HAP-1 (cell line): Measurements from ENCODE around the gene HSDL2.

Experiments used
- DNase-seq, 2 experiments: peaks; one replicate each; pipeline ENCODE4 v3.0.0-alpha.2; 2016 to 2020; ENCODE audit warnings: low spot score in 2 of 2
- H3K27me3 ChIP-seq: fragments of 250-450 bp; sonication (Bioruptor Pico); 2 replicates; pipeline ENCODE4 v1.5.1; 2020; ENCODE audit warnings: low read depth, mild to moderate bottlenecking, moderate library complexity
- H3K36me3 ChIP-seq: fragments of 250-450 bp; sonication (Bioruptor Pico); replicated peaks from 2 replicates; pipeline ENCODE4 v1.5.1; 2020; ENCODE audit warnings: mild to moderate bottlenecking
- H3K4me1 ChIP-seq: fragments of 250-450 bp; sonication (Bioruptor Pico); 2 replicates; pipeline ENCODE4 v1.5.1; 2020; ENCODE audit warnings: mild to moderate bottlenecking
- H3K4me3 ChIP-seq: fragments of 250-450 bp; sonication (Bioruptor Pico); 2 replicates; pipeline ENCODE4 v1.5.1; 2020; ENCODE audit warnings: mild to moderate bottlenecking, moderate library complexity
- H3K9me3 ChIP-seq: fragments of 250-450 bp; sonication (Bioruptor Pico); 2 replicates; pipeline ENCODE4 v1.5.1; 2020; ENCODE audit warnings: mild to moderate bottlenecking, moderate library complexity
- in situ Hi-C: fragments of 300-500 bp; cut with MboI; formaldehyde crosslinking; loops from 3 replicates; pipeline ENCODE4 v1.14.3; 2020; ENCODE audit warnings: low sequenced_read_pairs, inconsistent platforms, mixed read lengths

HSDL2 gene

DNA sequence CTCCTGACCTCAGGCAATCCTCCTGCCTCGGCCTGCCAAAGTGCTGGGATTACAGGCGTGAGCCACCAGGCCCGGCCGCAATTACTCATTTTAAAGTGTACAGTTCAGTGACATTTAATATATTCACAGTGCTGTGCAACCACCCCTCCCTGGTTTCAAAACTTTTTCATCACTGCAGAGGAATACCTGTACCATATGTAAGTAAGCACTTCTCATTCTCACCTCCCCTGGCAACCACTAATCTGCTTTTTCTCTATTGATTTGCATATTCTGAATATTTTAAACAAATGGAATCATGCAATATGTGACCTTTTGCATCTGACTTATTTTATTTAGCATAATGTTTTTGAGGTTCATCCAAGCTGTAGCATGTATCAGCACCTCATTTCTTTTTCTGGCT lies 85.4 kb downstream of the HSDL2 start:
- in situ Hi-C loops: no loop called here

GRCh38 chr9:112472996-112473395 lies 93.1 kb downstream of the HSDL2 start:
- Histone ChIP-seq H3K9me3 (peaks cover 3% of the 10 kb centered on the region; the same call in 1 of the 2 replicates), H3K27me3 (no peaks in the 10 kb centered on the region), H3K4me3 (no peak overlapping the region), H3K36me3 (no peaks in the 10 kb centered on the region; the same call in none of the 2 replicates), H3K4me1 (peaks cover 24% of the 10 kb centered on the region)
- in situ Hi-C loops: no loop called here
- peak in 1 of 2 experiments; percentile 65 for DNase-seq

More for the DNA sequence above, 85.4 kb downstream of the HSDL2 start:
- no peak overlapping the region for H3K4me3 ChIP-seq
- no peaks in the 10 kb centered on the region for H3K27me3 ChIP-seq
- DNase-seq: no peak
- peaks cover 4% of the 10 kb centered on the region; the same call in 1 of the 2 replicates for H3K36me3 ChIP-seq
- no peaks in the 10 kb centered on the region for H3K9me3 ChIP-seq
- H3K4me1 ChIP-seq: no peaks in the 10 kb centered on the region

GRCh38 chr9:112473986-112474385 lies 94.1 kb downstream of the HSDL2 start:
- in situ Hi-C loops: no loop called here
- H3K4me1 ChIP-seq: peaks cover 24% of the 10 kb centered on the region
- H3K27me3 ChIP-seq: no peaks in the 10 kb centered on the region
- H3K9me3 ChIP-seq: peaks cover 3% of the 10 kb centered on the region; the same call in 1 of the 2 replicates
- no peak overlapping the region for H3K4me3 ChIP-seq
- no peak for DNase-seq
- H3K36me3 ChIP-seq: no peaks in the 10 kb centered on the region; the same call in none of the 2 replicates

- Histone ChIP-seq H3K36me3 (no peaks in the 10 kb centered on the region; the same call in none of the 2 replicates), H3K4me3 (no peak overlapping the region), H3K27me3 (no peaks in the 10 kb centered on the region), H3K4me1 (peaks cover 24% of the 10 kb centered on the region), H3K9me3 (peaks cover 3% of the 10 kb centered on the region; the same call in 1 of the 2 replicates)
- DNase-seq: no peak
- in situ Hi-C loops: no loop called here
Measured at GRCh38 chr9:112475318-112475717, 95.4 kb downstream of the HSDL2 start.

GRCh38 chr9:112477330-112477729 lies 97.4 kb downstream of the HSDL2 start:
- Histone ChIP-seq H3K9me3 (peaks cover 3% of the 10 kb centered on the region; the same call in 1 of the 2 replicates), H3K36me3 (no peaks in the 10 kb centered on the region; the same call in 1 of the 2 replicates), H3K4me3 (no peak overlapping the region), H3K27me3 (no peaks in the 10 kb centered on the region), H3K4me1 (peaks cover 15% of the 10 kb centered on the region)
- no peak for DNase-seq
- in situ Hi-C loops: no loop called here

GRCh38 chr9:112479221-112479620 lies 99.3 kb downstream of the HSDL2 start:
- no peak for DNase-seq
- in situ Hi-C loops: no loop called here
- Histone ChIP-seq H3K27me3 (no peaks in the 10 kb centered on the region), H3K4me3 (no peak overlapping the region), H3K36me3 (peaks cover 5% of the 10 kb centered on the region; the same call in 1 of the 2 replicates), H3K9me3 (peaks cover 3% of the 10 kb centered on the region; the same call in 1 of the 2 replicates), H3K4me1 (no peaks in the 10 kb centered on the region)

DNA sequence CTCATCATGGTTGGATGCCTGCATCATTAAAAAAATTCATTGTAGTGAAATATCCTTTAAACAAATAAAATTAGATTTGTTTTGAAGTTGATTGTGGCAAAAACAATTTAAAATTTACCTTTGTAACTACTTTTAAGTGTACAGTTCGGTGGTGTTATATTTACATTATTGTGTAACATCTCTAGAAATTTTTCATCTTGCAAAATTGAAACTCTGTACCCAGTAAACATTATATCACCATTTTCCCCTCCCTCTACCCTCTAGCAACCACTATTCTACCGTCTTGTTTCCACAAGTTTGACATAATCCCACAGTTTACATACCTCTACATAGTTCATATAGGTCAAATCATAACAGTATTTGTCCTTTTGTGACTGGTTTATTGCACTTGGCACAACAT lies 104.7 kb downstream of the HSDL2 start:
- no peaks in the 10 kb centered on the region for H3K9me3 ChIP-seq
- H3K4me3 ChIP-seq: no peak overlapping the region
- in situ Hi-C loops: no loop called here
- H3K4me1 ChIP-seq: peaks cover 20% of the 10 kb centered on the region
- no peak for DNase-seq
- H3K36me3 ChIP-seq: peaks cover 10% of the 10 kb centered on the region; the same call in 1 of the 2 replicates
- H3K27me3 ChIP-seq: no peaks in the 10 kb centered on the region

GRCh38 chr9:112485574-112485973 lies 105.7 kb downstream of the HSDL2 start:
- no peaks in the 10 kb centered on the region for H3K9me3 ChIP-seq
- H3K27me3 ChIP-seq: no peaks in the 10 kb centered on the region
- peaks cover 26% of the 10 kb centered on the region for H3K4me1 ChIP-seq
- DNase-seq: no peak
- in situ Hi-C loops: no loop called here
- peak overlapping the region; percentile 82 for H3K4me3 ChIP-seq
- peaks cover 10% of the 10 kb centered on the region; the same call in 1 of the 2 replicates for H3K36me3 ChIP-seq

DNA sequence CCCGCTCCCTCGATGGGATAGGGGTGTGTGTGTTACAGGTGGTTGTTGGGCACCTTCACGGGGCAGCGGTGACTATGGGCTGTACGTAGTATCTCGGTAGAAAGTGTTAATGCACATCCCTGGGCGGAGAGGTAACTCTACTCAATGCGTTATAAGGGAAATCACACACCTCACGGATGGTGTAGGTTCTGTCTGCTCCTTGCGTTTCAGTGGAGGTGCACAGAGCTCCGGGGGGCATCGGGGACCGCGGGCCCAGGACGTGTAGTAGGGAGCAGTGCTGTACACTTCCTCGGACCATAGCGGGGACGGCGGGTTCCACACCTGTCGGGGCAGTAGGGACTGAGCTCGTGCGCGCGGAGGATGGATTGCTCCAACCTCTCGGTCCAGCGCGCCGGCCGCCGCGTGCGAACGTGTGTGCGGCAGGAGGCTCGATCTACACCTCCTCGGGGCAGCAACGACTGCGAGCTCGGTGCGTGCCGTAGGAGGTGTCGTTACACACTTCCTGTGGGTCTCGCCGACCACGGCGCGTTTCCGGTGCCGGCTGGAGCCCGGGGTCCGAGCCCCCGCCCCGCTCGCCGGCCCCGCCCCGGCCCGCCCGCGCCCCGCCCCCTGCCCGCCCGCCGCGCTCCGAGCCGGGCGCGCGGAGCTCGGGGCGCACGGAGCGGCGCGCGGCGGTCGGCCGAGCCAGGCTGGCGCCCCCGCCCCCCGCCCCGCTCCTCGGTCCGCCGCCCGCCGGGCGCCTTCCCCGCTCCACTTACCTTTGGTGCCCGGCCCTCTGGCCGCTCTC lies 106.5 kb downstream of the HSDL2 start, which contains the start of gene KIAA1958:
Gene KIAA1958 (plus strand): TSS at position 607 of the 787 bp plus-strand sequence. CDS start 87,254 bp downstream, outside the sequence.
- in situ Hi-C loops: no loop called here
- DNase-seq: peak; percentile 73 to 92
- peaks cover 10% of the 10 kb centered on the region; the same call in 1 of the 2 replicates for H3K36me3 ChIP-seq

GRCh38 chr9:112487008-112487798 lies 107.3 kb downstream of the HSDL2 start:
- H3K9me3 ChIP-seq: no peaks in the 10 kb centered on the region
- peaks cover 35% of the 10 kb centered on the region for H3K4me1 ChIP-seq
- in situ Hi-C loops: no loop called here
- H3K4me3 ChIP-seq: peak overlapping the region; percentile 82
- peak; percentile 65 to 80 for DNase-seq
- H3K36me3 ChIP-seq: peaks cover 10% of the 10 kb centered on the region; the same call in 1 of the 2 replicates
- no peaks in the 10 kb centered on the region for H3K27me3 ChIP-seq

More for the DNA sequence above, 106.5 kb downstream of the HSDL2 start, which contains the start of gene KIAA1958:
- no peaks in the 10 kb centered on the region for H3K27me3 ChIP-seq
- H3K4me1 ChIP-seq: peaks cover 33% of the 10 kb centered on the region
- H3K9me3 ChIP-seq: no peaks in the 10 kb centered on the region
- peak within 1 kb of the TSS; percentile 82 for H3K4me3 ChIP-seq

DNA sequence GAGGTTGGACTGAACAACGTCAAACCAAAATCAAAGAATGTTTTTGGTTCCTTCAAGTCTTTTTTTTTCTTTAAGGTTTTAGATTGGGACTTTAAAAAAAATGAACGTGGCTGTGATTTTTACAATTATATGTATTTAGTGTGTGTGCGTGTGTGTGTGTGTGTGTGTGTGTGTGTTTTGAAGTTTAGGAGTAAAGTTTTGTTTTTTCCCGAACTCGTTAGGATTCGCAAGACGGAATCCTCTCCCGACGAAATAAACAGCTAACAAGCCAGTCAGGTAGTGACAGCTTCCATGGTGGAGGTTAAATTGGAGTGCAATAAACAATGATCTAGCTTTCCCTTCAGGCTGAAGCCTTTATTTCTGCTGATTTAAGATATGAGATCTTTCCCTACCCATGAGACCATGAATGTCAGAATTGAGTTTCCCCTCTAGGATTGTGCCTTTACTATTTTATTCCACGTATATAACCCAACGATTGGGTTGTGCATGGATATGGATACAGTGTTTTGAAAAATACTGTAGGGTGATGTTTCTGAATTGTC lies 108.0 kb downstream of the HSDL2 start:
- peak in 1 of 2 experiments; percentile 24 for DNase-seq
- Histone ChIP-seq H3K27me3 (no peaks in the 10 kb centered on the region), H3K36me3 (peaks cover 8% of the 10 kb centered on the region; the same call in 1 of the 2 replicates), H3K4me1 (peaks cover 35% of the 10 kb centered on the region), H3K4me3 (peak overlapping the region; percentile 82), H3K9me3 (no peaks in the 10 kb centered on the region)
- in situ Hi-C loops: no loop called here

- no peaks in the 10 kb centered on the region for H3K27me3 ChIP-seq
- peak overlapping the region; percentile 82 for H3K4me3 ChIP-seq
- in situ Hi-C loops: no loop called here
- peaks cover 38% of the 10 kb centered on the region for H3K4me1 ChIP-seq
- peak; percentile 12 to 57 for DNase-seq
- H3K9me3 ChIP-seq: 0 out of 2 replicates have a peak, but pooled peaks cover 4% of the 10 kb centered on the region
- H3K36me3 ChIP-seq: peaks cover 16% of the 10 kb centered on the region
Measured at GRCh38 chr9:112489039-112489546, 109.2 kb downstream of the HSDL2 start.
